ENCODE data around the gene SFRP2.

The SFRP2 gene

DNA sequence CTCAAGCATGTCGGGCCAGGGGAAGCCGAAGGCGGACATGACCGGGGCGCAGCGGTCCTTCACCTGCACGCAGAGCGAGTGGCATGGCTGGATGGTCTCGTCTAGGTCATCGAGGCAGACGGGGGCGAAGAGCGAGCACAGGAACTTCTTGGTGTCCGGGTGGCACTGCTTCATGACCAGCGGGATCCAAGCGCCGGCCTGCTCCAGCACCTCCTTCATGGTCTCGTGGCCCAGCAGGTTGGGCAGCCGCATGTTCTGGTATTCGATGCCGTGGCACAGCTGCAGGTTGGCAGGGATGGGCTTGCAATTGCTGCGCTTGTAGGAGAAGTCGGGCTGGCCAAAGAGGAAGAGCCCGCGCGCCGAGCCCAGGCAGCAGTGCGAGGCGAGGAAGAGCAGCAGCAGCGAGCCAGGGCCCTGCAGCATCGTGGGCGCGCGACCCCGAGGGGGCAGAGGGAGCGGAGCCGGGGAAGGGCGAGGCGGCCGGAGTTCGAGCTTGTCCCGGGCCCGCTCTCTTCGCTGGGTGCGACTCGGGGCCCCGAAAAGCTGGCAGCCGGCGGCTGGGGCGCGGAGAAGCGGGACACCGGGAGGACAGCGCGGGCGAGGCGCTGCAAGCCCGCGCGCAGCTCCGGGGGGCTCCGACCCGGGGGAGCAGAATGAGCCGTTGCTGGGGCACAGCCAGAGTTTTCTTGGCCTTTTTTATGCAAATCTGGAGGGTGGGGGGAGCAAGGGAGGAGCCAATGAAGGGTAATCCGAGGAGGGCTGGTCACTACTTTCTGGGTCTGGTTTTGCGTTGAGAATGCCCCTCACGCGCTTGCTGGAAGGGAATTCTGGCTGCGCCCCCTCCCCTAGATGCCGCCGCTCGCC lies at the start of gene SFRP2:
Gene SFRP2, minus strand, starts transcription at position 671 of the 864 bp plus-strand sequence. Its CDS starts 248 bp downstream, at position 423.
- DNase-seq: no peak

DNA sequence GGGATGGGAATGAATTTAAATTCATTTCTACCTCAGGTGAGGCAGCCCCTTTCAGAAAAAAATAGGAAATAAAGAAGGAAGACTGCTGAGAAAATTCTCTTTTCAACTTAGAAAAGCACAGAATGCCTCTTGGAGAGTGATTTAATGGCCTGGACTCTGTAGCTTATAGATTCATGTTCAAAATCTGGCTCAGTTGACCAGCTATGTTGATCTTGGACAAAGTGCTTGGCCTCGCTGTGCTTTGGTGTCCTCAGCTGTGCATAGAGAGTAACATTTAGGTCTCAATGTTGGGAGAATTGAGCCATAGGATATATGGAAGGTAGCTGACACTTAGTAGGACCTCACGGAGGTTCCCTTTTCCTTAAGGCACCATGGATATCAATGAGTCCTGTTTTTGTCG lies 49.7 kb upstream of the SFRP2 start:
- DNase-seq: no peak

DNA sequence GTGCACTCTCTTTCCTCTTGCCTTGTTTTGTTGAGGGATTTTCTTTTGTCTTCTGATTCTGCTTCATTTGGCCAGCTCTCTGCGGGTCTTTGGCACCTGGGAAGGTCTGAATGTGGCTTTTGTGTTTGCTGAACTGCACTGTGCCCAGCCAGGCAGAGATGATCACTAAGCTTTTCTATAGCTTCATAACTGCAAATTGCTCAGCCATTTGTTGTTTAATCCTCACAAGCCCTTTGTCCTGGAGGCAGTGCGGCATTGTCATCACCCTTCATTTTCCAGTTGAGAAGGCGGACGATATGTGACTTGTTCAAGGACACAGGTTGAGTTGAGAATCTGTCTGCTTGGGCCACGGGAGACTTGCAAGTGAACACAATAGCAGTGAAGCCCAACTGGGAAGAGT lies 46.0 kb upstream of the SFRP2 start:
- DNase-seq: no peak

DNA sequence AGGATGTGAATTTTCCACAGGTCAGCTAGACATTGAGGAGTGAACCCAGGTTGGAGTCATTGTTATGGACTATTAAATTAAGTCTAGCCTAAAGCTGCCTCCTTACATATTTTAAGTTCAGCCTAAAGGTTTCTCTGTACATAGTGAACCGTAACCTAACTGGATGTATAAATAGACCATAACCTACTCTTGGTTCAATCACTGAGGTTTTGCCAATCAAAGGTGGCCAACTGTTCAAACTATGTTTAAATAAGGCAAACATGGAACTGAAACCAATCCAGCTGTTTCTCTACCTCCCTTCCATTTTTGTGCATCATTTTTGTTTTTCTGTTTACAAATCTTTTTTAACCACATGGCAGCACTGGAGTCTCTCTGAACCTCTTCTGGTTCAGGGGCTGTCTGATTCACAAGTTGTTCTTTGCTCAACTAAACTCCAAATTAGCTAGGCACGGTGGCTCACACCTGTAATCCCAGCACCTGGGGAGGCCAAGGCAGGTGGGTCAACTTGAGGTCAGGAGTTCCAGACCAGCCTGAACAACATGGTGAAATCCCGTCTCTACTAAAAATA lies 43.9 kb upstream of the SFRP2 start:
- DNase-seq: no peak

DNA sequence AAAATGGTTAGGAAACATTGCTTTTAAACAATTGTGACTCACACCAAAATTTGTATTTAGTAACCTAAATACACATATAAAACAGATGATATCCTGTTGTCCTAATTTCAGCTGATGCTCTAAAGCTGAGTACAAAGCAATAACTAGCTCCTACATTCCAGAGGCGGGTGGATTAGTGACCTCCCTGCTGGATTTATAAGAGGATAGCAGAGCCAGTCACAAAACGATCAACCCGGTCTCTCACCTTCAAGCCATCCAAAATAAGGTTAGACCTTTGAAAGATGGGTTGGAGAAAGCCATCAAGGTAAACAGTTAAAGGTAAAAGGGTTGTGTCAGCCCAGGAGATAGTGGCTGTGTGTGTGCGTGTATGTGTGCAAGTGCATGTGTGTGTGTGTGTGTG lies 43.2 kb upstream of the SFRP2 start:
- no peak for DNase-seq

DNA sequence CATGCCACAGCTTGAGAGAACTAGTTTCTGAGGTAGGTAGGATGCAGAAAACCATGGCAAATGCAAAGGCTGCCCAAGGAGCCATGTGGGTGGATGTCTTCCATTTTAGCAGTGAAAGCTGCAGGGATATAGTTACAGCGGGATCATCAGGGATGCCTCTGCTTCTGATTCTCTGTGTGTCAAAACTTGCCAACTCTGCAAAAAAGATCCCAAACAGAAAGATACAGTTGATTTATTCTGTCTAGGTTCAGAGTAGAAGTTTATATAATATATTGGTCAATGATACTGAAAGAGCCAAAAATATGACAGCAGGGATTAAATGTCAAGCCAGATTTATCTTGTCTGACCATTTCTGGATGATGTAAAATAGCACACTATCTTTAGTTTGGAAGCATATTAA lies 42.4 kb upstream of the SFRP2 start:
- DNase-seq: no peak

DNA sequence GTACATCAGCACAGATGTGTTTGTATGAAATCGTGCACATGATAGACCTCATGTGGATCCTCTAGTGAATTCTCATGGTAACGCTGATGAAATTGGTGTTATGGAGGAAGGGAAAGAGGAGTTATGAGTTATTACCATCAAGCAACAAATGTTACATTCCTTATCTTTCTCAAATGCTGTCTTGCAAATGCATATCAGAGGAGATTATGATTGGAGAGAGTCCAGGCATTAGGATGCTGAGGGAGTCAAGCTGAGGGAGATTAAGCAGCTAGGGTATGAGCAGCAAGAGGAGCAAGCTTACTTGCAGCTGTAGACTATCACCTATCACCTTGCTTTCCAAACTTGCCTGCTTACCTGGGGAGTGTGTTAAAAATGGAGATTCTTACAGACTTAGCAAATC lies 36.8 kb upstream of the SFRP2 start:
- no peak for DNase-seq

- DNase-seq: no peak
These were observed 36.2 kb upstream of the SFRP2 start for GRCh38 chr4:153825126-153825525.

DNA sequence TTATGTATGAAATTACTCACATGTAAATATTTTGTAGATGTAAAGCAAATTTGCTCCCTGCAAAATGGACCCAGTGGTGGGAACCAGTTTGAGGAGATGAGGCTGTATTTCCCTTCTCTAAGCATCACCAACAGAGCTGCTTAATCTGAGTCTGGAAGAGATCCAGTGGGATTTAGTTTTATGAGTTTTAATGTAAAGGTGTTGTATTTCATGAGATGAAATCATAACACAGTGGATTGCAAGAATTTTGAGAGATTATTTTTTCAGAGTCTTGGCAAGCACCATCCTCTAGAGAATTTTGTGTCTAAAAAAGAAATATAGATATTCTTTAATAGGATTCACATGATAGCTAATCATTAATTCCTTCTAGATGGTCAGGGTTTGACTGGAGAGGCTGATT lies 35.6 kb upstream of the SFRP2 start:
- DNase-seq: no peak

DNA sequence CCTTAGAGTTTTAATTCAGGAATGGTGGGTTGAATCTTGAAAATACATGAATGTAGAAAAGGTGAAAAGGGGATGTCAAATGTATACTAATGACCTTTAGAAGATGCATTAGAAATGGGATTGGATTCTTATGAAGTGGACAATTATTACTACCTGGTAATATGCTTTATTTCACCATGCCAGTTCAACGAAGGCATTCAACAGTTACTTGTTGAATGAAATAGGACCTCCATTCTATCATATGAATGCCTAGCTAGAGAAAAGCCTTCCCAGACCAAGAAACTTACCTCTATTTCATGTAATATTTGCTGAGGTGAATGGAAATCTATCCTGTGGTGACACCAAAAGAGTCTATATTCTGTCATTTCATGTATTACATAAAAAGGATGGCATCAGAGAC lies 34.6 kb upstream of the SFRP2 start:
- DNase-seq: no peak

- DNase-seq: no peak
These were observed 33.4 kb upstream of the SFRP2 start for GRCh38 chr4:153822316-153822715.

DNA sequence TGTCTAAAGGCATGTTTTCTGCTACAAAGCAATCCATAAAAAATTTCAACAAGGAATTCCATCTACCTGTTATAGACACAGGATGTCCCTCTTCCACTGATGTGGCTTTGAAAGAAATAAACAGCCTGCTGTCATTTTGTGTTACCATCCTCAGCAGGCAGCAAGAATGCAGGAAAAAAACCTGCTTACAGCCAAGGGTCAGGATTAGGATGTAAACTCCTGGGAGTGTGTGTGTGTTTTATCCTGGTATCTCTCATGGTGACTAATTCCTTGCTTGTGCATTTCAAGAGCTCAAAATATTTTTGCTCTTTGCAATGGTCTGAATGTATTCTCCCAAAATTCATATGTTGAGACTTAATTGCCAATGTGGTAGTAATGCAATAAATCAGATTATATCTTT lies 28.6 kb upstream of the SFRP2 start:
- no peak for DNase-seq

DNA sequence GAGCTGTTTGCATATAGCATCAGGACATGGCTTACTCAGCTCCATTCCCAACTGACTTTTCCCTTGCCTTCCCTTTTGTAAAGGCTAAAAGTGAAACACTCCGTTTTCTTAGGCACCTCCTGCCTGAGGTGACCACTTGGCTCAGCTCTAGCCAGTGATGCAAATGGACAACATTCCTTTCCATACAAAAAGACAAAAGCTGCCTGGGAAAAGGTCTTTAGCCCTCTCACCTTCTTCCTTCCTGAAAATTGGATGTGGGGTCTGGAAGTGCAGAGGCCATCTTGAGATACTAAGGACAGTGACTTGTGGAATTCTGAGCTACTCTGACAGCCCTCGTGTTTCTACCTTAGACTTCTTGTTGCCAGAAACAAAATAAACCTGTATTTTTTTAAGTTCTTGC lies 27.7 kb upstream of the SFRP2 start:
- DNase-seq: no peak

- no peak for DNase-seq
These were observed 25.9 kb upstream of the SFRP2 start for GRCh38 chr4:153814789-153815188.

DNA sequence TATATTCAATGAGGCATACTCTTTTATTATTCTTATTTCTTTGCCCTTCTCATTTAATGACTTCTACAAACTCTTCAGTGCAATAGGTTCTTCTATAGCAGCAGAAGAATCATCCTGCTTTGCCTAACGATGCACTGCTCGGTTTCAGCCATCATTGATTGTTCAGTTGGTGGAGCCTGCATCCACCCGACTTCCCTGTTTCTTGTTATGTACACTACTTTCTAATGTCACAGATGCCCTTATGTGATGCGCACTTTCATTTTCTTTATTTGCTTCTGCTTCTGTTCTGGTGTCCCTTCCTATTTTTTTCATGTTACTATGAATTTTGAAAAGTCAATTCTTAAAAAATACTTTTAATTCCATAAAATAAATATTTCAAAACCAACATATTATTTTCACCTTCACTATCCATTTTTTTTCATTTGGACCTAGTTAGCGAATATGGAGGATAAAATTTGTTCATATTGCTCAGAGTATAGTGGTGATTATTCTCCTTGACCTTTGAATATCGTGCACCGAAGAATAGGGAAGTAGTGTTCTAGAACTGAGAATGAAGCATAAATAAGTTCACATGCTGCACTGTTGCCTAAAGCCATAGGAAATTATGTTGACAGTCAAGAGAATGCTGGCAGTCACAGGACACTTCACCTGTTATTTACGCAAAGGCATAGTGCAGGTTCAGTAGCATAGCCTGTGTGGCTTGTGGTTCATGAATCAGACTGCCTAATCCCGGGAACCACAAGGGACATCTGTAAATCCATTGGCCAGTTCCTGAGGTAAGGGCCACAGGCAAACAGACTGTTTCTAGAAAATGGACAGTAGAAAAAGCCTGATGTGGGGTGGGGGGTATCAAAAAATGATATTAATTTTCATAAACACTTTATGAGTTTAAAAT lies 21.3 kb upstream of the SFRP2 start:
- no peak for DNase-seq

GRCh38 chr4:153809307-153809706 lies 20.4 kb upstream of the SFRP2 start:
- DNase-seq: no peak

GRCh38 chr4:153808175-153808574 lies 19.3 kb upstream of the SFRP2 start:
- no peak for DNase-seq

DNA sequence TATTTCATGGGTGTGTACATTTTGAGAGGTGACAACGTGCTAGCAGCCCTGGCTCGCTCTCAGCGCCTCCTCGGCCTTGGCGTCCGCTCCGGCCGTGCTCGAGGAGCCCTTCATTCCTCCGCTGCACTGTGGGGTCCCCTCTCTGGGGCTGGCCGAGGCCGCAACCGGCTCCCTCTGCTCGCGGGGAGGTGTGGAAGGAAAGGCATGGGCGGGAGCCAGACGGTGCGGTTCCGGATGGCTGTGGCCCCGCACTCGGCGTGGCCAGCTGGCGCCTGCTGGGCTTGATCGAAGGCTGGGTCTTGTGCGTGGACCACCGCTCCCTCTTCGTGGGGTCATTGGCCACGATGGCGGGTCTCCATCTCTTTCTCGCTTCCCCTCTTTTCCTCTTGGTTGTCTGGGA lies 17.2 kb upstream of the SFRP2 start:
- DNase-seq: no peak

- DNase-seq: no peak
These were observed 15.8 kb upstream of the SFRP2 start for GRCh38 chr4:153804722-153805121.

GRCh38 chr4:153799694-153800074 lies 10.8 kb upstream of the SFRP2 start:
- no peak for DNase-seq

- DNase-seq: no peak
These were observed 10.2 kb upstream of the SFRP2 start for GRCh38 chr4:153798901-153799693.

- no peak for DNase-seq
These were observed 9.5 kb upstream of the SFRP2 start for GRCh38 chr4:153798420-153798819.

DNA sequence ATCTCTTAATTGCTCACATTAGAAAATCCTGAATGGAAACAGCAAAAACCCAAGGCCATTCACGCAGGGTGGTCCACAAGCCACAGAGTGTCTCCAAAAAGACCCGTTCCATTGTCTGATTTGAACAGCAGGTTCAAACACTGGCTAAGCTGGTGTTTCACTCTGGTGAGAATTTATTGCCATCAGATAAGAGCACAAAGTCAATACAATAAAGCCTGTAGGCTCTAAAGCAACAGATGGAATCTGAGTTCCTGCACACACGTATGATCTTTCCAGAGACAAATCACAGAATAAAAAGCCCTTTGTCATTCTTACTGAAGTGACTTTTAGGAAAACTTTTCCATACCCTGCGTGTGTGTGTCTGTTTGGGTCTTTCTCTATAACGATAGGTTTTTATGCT lies 5.1 kb upstream of the SFRP2 start:
- DNase-seq: no peak

All from GOT3 (cell line).